SK-N-SH (cell line): ENCODE data around the gene SEPSECS. TPM values are rescaled to one million over a fixed set of nuclear protein-coding genes. Genes with fewer than 3 reads are reported as not detected.

ENCODE experiments used
- CTCF ChIA-PET: fragments of 300-600, 350-600 bp; formaldehyde crosslinking; extraction: SDS; loops from one replicate; lab custom pipeline; 2021; lab: Yijun Ruan, JAX
- POLR2A ChIA-PET: fragments of 350-600 bp; sonication (Branson Sonifier 250); formaldehyde crosslinking; extraction: SDS; loops from one replicate; lab custom pipeline; 2020; ENCODE audit warnings: antibody characterized with exemption, inconsistent platforms; lab: Yijun Ruan, JAX
- DNase-seq: peaks from one replicate; pipeline ENCODE4 v3.0.0; 2012
- H2AFZ ChIP-seq: fragments of 200-600 bp; sonication (generic); 2 replicates; pipeline ENCODE4 v1.8.1; 2016; ENCODE audit warnings: antibody characterized with exemption, mild to moderate bottlenecking, low read depth
- H3F3A ChIP-seq: fragments of 200-600 bp; sonication (generic); replicated peaks from 2 replicates; pipeline ENCODE3; 2016; ENCODE audit warnings: antibody characterized with exemption, mild to moderate bottlenecking; ENCODE audit not compliant: insufficient read depth
- H3K27ac ChIP-seq, 2 experiments: fragments of 200-500 bp in 1 of 2; fragments of 200-600 bp in 1 of 2; sonication (Bioruptor generic) in 1 of 2; sonication (generic), shearing (Covaris generic) in 1 of 2; 2 replicates each; pipeline versions ENCODE4 v1.5.1 to v1.6.1; 2014 to 2016; ENCODE audit warnings: low read depth in 2 of 2, inconsistent platforms in 1 of 2, low read length in 1 of 2, mild to moderate bottlenecking in 1 of 2, mixed read lengths in 1 of 2
- H3K27me3 ChIP-seq: fragments of 200-600 bp; sonication (generic), shearing (Covaris generic); 2 replicates; pipeline ENCODE4 v1.6.1; 2016; ENCODE audit warnings: mixed run types; ENCODE audit not compliant: insufficient read depth
- H3K36me3 ChIP-seq, 2 experiments: fragments of 200-500 bp in 1 of 2; fragments of 200-600 bp in 1 of 2; sonication (Bioruptor generic) in 1 of 2; sonication (generic) in 1 of 2; replicated peaks in 1 of 2; 2 replicates each; pipeline versions ENCODE3 to v1.5.1; 2014 to 2016; ENCODE audit warnings: low read length in 1 of 2, mild to moderate bottlenecking in 1 of 2; ENCODE audit not compliant: insufficient read depth in 2 of 2, control insufficient read depth in 1 of 2
- H3K4me1 ChIP-seq, 2 experiments: fragments of 200-500 bp in 1 of 2; fragments of 200-600 bp in 1 of 2; sonication (Bioruptor generic) in 1 of 2; sonication (generic), shearing (Covaris generic) in 1 of 2; 2 replicates each; pipeline versions ENCODE4 v1.5.1 to v1.6.1; 2014 to 2016; ENCODE audit warnings: low read depth in 1 of 2, low read length in 1 of 2, mixed run types in 1 of 2; ENCODE audit not compliant: insufficient read depth in 2 of 2, control insufficient read depth in 1 of 2
- H3K4me2 ChIP-seq: fragments of 200-600 bp; sonication (generic), shearing (Covaris generic); 2 replicates; pipeline ENCODE4 v1.6.1; 2017; ENCODE audit warnings: mixed run types
- H3K4me3 ChIP-seq, 2 experiments: fragments of 200-500 bp in 1 of 2; fragments of 200-600 bp in 1 of 2; sonication (Bioruptor generic) in 1 of 2; sonication (generic), shearing (Covaris generic) in 1 of 2; 2 replicates each; pipeline versions ENCODE4 v1.5.1 to v1.8.1; 2014 to 2016; ENCODE audit warnings: low read depth in 2 of 2, inconsistent platforms in 1 of 2, low read length in 1 of 2, mild to moderate bottlenecking in 1 of 2, mixed read lengths in 1 of 2, moderate library complexity in 1 of 2
- H3K79me2 ChIP-seq: fragments of 200-600 bp; sonication (generic); 2 replicates; pipeline ENCODE4 v1.8.1; 2017; ENCODE audit warnings: mild to moderate bottlenecking; ENCODE audit not compliant: insufficient read depth
- H3K9ac ChIP-seq: fragments of 200-600 bp; sonication (generic); 2 replicates; pipeline ENCODE4 v1.6.1; 2017; ENCODE audit warnings: mixed run types
- H3K9me2 ChIP-seq: fragments of 200-600 bp; sonication (generic); 2 replicates; pipeline ENCODE4 v1.6.1; 2017; ENCODE audit warnings: mixed run types
- H3K9me3 ChIP-seq: fragments of 200-600 bp; sonication (generic); 2 replicates; pipeline ENCODE4 v1.6.1; 2017; ENCODE audit warnings: mixed run types, mild to moderate bottlenecking, moderate library complexity
- H4K20me1 ChIP-seq: fragments of 200-600 bp; sonication (generic); 2 replicates; pipeline ENCODE4 v1.6.1; 2017; ENCODE audit warnings: mild to moderate bottlenecking, mixed run types; ENCODE audit not compliant: insufficient read depth
- CHD2 ChIP-seq: fragments of 150-350 bp; IDR thresholded peaks from 2 replicates; pipeline ENCODE4 v1.6.1; 2018; ENCODE audit warnings: low read length; ENCODE audit not compliant: partially characterized antibody
- ELF1 ChIP-seq: IDR thresholded peaks from 2 replicates; pipeline ENCODE4 v1.4.0; 2012
- EZH2phosphoT487 ChIP-seq: fragments of 200-600 bp; sonication (generic); IDR thresholded peaks from 2 replicates; pipeline ENCODE4 v1.6.1; 2017; ENCODE audit warnings: low read depth, mixed run types, mild to moderate bottlenecking, antibody characterized with exemption, moderate library complexity, borderline replicate concordance
- FOSL2 ChIP-seq: IDR thresholded peaks from 2 replicates; pipeline ENCODE4 v1.4.0; 2012; ENCODE audit warnings: low read depth, mild to moderate bottlenecking, moderate library complexity, borderline replicate concordance
- GATA2 ChIP-seq: sonication (generic); formaldehyde crosslinking; IDR thresholded peaks from 2 replicates; pipeline ENCODE4 v1.5.0; 2020; ENCODE audit warnings: mild to moderate bottlenecking, missing genetic modification reagents
- MXI1 ChIP-seq: IDR thresholded peaks from 2 replicates; pipeline ENCODE4 v1.6.1; 2012; ENCODE audit warnings: mild to moderate bottlenecking, low read depth, low read length, improper control_type of control experiment
- NFIC ChIP-seq: IDR thresholded peaks from 2 replicates; pipeline ENCODE4 v1.4.0; 2012; ENCODE audit warnings: borderline replicate concordance
- RCOR1 ChIP-seq: fragments of 150-350 bp; IDR thresholded peaks from 2 replicates; pipeline ENCODE4 v1.6.1; 2017; ENCODE audit warnings: antibody characterized with exemption, low read length
- TEAD4 ChIP-seq: IDR thresholded peaks from 2 replicates; pipeline ENCODE4 v1.4.0; 2012; ENCODE audit warnings: mild to moderate bottlenecking, borderline replicate concordance; ENCODE audit not compliant: insufficient read depth
- YY1 ChIP-seq: IDR thresholded peaks from 2 replicates; pipeline ENCODE4 v1.4.0; 2012; ENCODE audit warnings: low read depth, mild to moderate bottlenecking
- WGBS: methylation state at CpG from one replicate; pipeline ENCODE4 v1.1.6; 2017; ENCODE audit warnings: low lambda C conversion rate; 5-methylcytosine and 5-hydroxymethylcytosine counted together
- polyA plus RNA-seq, 3 experiments: library from polyadenylated mRNA; depleted of rRNA; stranded (reverse); fragments of >200 nt; gene quantifications; 2 replicates each; pipeline ENCODE4 v1.2.3, GENCODE V29; 2012
- TF ChIP-seq, protein P1 (sequence below): IDR thresholded peaks from 2 replicates; pipeline ENCODE4 v1.6.1; 2012; ENCODE audit warnings: mild to moderate bottlenecking, low read depth, low read length, moderate library complexity
- TF ChIP-seq, protein P2 (sequence below): fragments of 150-350 bp; IDR thresholded peaks from 2 replicates; pipeline ENCODE4 v1.6.1; 2016; ENCODE audit warnings: mild to moderate bottlenecking, low read depth, low read length
- TF ChIP-seq, protein P3 (sequence below): IDR thresholded peaks from 2 replicates; pipeline ENCODE4; 2012

The SEPSECS gene
- polyA plus RNA-seq, 1 of the 3 experiments (the other 2 are of a cell fraction) = 2.0 TPM

- CTCF ChIA-PET = no interaction called here
Measured at GRCh38 chr4:25112366-25112994, 47.8 kb downstream of the SEPSECS start.

More at GRCh38 chr4:25112366-25112994, 47.8 kb downstream of the SEPSECS start:
- POLR2A ChIA-PET = no interaction called here
- H3K36me3 ChIP-seq = no peaks in the 10 kb centered on the region
- no peaks in the 10 kb centered on the region for H4K20me1 ChIP-seq
- no peaks in the 10 kb centered on the region for H3K9me3 ChIP-seq
- no peak overlapping the region for H2AFZ ChIP-seq
- H3K9me2 ChIP-seq = no peaks in the 10 kb centered on the region
- TF ChIP-seq, protein P1, sequence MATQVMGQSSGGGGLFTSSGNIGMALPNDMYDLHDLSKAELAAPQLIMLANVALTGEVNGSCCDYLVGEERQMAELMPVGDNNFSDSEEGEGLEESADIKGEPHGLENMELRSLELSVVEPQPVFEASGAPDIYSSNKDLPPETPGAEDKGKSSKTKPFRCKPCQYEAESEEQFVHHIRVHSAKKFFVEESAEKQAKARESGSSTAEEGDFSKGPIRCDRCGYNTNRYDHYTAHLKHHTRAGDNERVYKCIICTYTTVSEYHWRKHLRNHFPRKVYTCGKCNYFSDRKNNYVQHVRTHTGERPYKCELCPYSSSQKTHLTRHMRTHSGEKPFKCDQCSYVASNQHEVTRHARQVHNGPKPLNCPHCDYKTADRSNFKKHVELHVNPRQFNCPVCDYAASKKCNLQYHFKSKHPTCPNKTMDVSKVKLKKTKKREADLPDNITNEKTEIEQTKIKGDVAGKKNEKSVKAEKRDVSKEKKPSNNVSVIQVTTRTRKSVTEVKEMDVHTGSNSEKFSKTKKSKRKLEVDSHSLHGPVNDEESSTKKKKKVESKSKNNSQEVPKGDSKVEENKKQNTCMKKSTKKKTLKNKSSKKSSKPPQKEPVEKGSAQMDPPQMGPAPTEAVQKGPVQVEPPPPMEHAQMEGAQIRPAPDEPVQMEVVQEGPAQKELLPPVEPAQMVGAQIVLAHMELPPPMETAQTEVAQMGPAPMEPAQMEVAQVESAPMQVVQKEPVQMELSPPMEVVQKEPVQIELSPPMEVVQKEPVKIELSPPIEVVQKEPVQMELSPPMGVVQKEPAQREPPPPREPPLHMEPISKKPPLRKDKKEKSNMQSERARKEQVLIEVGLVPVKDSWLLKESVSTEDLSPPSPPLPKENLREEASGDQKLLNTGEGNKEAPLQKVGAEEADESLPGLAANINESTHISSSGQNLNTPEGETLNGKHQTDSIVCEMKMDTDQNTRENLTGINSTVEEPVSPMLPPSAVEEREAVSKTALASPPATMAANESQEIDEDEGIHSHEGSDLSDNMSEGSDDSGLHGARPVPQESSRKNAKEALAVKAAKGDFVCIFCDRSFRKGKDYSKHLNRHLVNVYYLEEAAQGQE = no peak
- TF ChIP-seq EZH2phosphoT487 (no peak), FOSL2 (no peak), NFIC (no peak), RCOR1 (no peak), YY1 (no peak), CHD2 (no peak), TEAD4 (no peak), ELF1 (no peak), GATA2 (CRISPR knock-in tag) (no peak), MXI1 (no peak)
- TF ChIP-seq, protein P2, sequence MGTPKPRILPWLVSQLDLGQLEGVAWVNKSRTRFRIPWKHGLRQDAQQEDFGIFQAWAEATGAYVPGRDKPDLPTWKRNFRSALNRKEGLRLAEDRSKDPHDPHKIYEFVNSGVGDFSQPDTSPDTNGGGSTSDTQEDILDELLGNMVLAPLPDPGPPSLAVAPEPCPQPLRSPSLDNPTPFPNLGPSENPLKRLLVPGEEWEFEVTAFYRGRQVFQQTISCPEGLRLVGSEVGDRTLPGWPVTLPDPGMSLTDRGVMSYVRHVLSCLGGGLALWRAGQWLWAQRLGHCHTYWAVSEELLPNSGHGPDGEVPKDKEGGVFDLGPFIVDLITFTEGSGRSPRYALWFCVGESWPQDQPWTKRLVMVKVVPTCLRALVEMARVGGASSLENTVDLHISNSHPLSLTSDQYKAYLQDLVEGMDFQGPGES = no peak
- TF ChIP-seq, protein P3, sequence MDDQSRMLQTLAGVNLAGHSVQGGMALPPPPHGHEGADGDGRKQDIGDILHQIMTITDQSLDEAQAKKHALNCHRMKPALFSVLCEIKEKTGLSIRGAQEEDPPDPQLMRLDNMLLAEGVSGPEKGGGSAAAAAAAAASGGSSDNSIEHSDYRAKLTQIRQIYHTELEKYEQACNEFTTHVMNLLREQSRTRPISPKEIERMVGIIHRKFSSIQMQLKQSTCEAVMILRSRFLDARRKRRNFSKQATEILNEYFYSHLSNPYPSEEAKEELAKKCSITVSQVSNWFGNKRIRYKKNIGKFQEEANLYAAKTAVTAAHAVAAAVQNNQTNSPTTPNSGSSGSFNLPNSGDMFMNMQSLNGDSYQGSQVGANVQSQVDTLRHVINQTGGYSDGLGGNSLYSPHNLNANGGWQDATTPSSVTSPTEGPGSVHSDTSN = no peak
- no peak overlapping the region for H3K4me2 ChIP-seq
- H3F3A ChIP-seq = no peaks in the 10 kb centered on the region
- no peaks in the 10 kb centered on the region for H3K79me2 ChIP-seq
- no peaks in the 10 kb centered on the region; the same call in 1 of the 2 replicates for H3K27me3 ChIP-seq
- WGBS = 49% methylated on average over 11 of the region's 11 CpGs
- H3K4me1 ChIP-seq = no peaks in the 10 kb centered on the region
- H3K4me3 ChIP-seq = no peak overlapping the region
- no peak for DNase-seq
- no peak overlapping the region for H3K9ac ChIP-seq
- no peak overlapping the region for H3K27ac ChIP-seq
